Vagina (tissue), 2 donors: ENCODE results near the gene TUBB1. TPM values are rescaled to one million over a fixed set of nuclear protein-coding genes. Genes with fewer than 3 reads are reported as not detected.

Experiments
- DNase-seq, 2 donors: peaks; one replicate each; pipeline ENCODE4 v3.0.0-alpha.2; 2017; ENCODE audit errors: extremely low spot score in 2 of 2
- H3K27ac ChIP-seq: fragments of 200-600 bp; sonication (generic); one replicate; pipeline ENCODE4 v1.5.1; 2019
- H3K27me3 ChIP-seq: fragments of 200-600 bp; sonication (generic); one replicate; pipeline ENCODE4 v1.5.1; 2019
- H3K36me3 ChIP-seq, 2 donors: fragments of 200-600 bp; sonication (generic); one replicate each; pipeline ENCODE4 v1.5.1; 2017 to 2019
- H3K4me1 ChIP-seq: fragments of 200-600 bp; sonication (generic); one replicate; pipeline ENCODE4 v1.5.1; 2019
- H3K4me3 ChIP-seq, 2 donors: fragments of 200-600 bp; sonication (generic); 1 replicate in 1 of 2; 2 replicates in 1 of 2; pipeline ENCODE4 v1.5.1; 2016 to 2019
- H3K9me3 ChIP-seq: fragments of 200-600 bp; sonication (generic); one replicate; pipeline ENCODE4 v1.5.1; 2019
- POLR2A ChIP-seq, 2 donors: fragments of 450-650 bp; IDR thresholded peaks; one replicate each; pipeline ENCODE4 v1.6.1; 2017; ENCODE audit warnings: antibody characterized with exemption in 2 of 2, mild to moderate bottlenecking in 2 of 2, moderate library complexity in 2 of 2
- POLR2AphosphoS5 ChIP-seq, 2 donors: sonication (generic); formaldehyde crosslinking; IDR thresholded peaks; one replicate each; pipeline ENCODE4 v1.9.0; 2017; ENCODE audit warnings: antibody characterized with exemption in 2 of 2, mild to moderate bottlenecking in 2 of 2, low read depth in 1 of 2; ENCODE audit not compliant: insufficient read depth in 1 of 2
- intact Hi-C: fragments of 100-400 bp; cut with DNase I; formaldehyde crosslinking; loops from one replicate; pipeline ENCODE4 v1.15.1; 2023
- total RNA-seq: library from RNA; depleted of rRNA; stranded (reverse); fragments of >200 nt; gene quantifications from one replicate; pipeline ENCODE4 v1.2.3, GENCODE V29; 2016
- TF ChIP-seq, protein P1 (sequence below), 3 experiments: fragments of 450-650 bp in 2 of 3; fragments of 200-600 bp in 1 of 3; sonication (generic) in 1 of 3; IDR thresholded peaks; one replicate each; pipeline ENCODE4 v1.5.1; 2017 to 2019; ENCODE audit warnings: antibody characterized with exemption in 3 of 3, mild to moderate bottlenecking in 2 of 3, moderate library complexity in 2 of 3

TUBB1 gene
- total RNA-seq, 1 donor from 2014 or later = not detected

DNA sequence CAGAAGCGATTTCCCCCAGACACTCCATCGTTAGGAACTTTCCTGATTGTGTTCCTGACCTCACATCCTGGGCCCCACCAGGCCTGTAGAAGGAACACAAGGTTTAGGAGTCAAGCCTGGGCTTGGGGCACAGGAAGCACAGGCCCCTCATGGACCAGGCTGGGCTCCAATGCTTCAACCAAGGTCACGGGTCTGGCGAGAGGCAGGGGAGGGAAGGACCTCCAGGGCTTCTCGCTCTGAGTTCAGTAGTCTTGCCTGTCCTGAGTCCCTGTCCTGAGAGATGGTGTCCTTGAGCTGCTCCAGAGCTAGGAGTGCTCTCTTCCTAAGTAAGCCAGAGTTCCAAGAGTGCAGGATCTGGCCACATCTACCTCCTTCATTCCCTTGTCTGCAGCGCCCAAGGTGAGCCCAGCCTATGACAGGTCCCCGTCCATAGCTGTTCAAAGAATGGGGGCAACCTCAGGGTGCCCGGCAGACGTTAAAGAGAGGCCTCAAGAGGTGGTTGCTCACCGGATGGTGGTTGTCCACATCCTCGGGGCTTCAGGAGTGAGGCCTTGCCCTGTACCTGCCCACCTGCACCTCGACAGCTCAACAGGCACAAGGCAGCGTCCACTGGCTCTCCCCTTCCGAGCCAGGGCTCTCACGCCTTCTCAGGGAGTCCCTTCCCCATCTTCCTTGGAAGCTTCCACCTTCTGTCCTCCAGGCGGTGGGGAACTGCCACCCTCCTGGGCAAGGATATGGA is 1.6 kb upstream of the TUBB1 start:
- peaks cover 0 to 2% of the 10 kb centered on the region in 2 donors for H3K36me3 ChIP-seq
- no peaks in the 10 kb centered on the region for H3K9me3 ChIP-seq
- no peaks in the 10 kb centered on the region for H3K4me1 ChIP-seq
- intact Hi-C loops = no loop called here
- no peaks in the 10 kb centered on the region for H3K27me3 ChIP-seq
- DNase-seq = peak; percentile 69 to 93
- H3K27ac ChIP-seq = no peak overlapping the region
- TF ChIP-seq POLR2A (IDR thresholded peaks at IDR 0.05) (no peak), POLR2AphosphoS5 (IDR thresholded peaks at IDR 0.05; ENCODE audit: insufficient read depth in 1 of 2, low read depth in 1 of 2) (no peak)
- TF ChIP-seq, protein P1, sequence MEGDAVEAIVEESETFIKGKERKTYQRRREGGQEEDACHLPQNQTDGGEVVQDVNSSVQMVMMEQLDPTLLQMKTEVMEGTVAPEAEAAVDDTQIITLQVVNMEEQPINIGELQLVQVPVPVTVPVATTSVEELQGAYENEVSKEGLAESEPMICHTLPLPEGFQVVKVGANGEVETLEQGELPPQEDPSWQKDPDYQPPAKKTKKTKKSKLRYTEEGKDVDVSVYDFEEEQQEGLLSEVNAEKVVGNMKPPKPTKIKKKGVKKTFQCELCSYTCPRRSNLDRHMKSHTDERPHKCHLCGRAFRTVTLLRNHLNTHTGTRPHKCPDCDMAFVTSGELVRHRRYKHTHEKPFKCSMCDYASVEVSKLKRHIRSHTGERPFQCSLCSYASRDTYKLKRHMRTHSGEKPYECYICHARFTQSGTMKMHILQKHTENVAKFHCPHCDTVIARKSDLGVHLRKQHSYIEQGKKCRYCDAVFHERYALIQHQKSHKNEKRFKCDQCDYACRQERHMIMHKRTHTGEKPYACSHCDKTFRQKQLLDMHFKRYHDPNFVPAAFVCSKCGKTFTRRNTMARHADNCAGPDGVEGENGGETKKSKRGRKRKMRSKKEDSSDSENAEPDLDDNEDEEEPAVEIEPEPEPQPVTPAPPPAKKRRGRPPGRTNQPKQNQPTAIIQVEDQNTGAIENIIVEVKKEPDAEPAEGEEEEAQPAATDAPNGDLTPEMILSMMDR (IDR thresholded peaks at IDR 0.05) = no peak
- H3K4me3 ChIP-seq = no peak overlapping the region

DNA sequence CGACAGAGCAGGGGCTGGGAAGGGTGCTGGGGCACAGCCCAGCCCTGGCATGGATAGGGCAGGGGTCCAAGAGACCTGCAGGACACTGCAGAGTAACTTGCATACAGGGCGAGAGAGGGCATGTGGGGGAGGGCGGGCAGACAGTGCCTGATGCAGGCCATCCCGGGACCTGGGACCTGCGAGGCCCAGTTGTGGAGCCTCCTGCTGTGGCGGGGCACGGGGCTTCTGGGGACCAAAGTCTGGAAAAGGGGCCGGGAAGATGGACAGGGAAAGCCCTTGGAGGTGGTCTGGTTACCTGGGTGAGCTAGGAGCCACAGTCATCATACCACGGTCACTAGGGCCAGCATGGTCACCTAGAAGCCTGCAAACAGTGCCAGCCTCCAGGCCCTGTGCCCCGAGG is 412 bp upstream of the TUBB1 start:
- Histone ChIP-seq H3K27ac (no peak overlapping the region), H3K9me3 (no peaks in the 10 kb centered on the region), H3K36me3 (peaks cover 0 to 12% of the 10 kb centered on the region in 2 donors), H3K4me1 (no peaks in the 10 kb centered on the region), H3K27me3 (no peaks in the 10 kb centered on the region), H3K4me3 (no peak overlapping the region)
- intact Hi-C loops = no loop called here
- TF ChIP-seq POLR2A (IDR thresholded peaks at IDR 0.05) (no peak), POLR2AphosphoS5 (IDR thresholded peaks at IDR 0.05; ENCODE audit: insufficient read depth in 1 of 2, low read depth in 1 of 2) (no peak)
- TF ChIP-seq, protein P1 (IDR thresholded peaks at IDR 0.05) = no peak
- DNase-seq = peak in 1 of 2 donors; percentile 74

DNA sequence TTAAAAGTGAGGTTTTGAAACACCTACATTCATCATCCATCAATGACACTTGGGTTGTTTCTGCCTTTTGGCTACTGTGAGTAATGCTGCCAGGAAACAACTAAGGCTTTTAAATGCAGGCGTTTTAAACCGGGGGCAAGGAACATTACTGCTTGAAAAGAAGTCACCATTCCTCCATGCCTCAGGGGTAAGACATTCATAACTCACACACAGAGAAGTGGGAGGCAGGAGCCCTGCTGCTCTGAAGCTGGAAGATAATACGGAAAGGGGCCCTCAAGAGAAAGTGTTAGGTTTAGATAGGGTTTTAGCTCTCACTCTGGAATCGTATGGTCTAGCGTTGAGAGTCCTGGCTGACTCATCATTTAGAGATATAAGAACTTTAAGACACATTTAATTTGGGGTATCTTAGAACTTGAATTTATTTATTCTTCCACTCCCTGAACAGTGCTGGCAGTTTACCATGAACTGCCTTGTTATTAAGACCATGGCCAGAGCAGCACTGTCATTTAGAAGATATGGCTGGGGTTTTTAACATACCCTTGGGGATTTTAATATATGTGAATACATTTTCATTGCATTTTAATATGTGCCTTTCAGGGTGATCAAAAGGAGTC is 1.8 kb downstream of the TUBB1 start:
- Histone ChIP-seq H3K27me3 (no peaks in the 10 kb centered on the region), H3K4me3 (no peak overlapping the region), H3K27ac (no peak overlapping the region), H3K4me1 (no peaks in the 10 kb centered on the region), H3K36me3 (peaks cover 0 to 30% of the 10 kb centered on the region in 2 donors), H3K9me3 (no peaks in the 10 kb centered on the region)
- TF ChIP-seq POLR2A (IDR thresholded peaks at IDR 0.05) (no peak), POLR2AphosphoS5 (IDR thresholded peaks at IDR 0.05; ENCODE audit: insufficient read depth in 1 of 2, low read depth in 1 of 2) (no peak)
- TF ChIP-seq, protein P1 (IDR thresholded peaks at IDR 0.05) = no peak
- peak in 1 of 2 donors; percentile 29 for DNase-seq
- intact Hi-C loops = no loop called here

DNA sequence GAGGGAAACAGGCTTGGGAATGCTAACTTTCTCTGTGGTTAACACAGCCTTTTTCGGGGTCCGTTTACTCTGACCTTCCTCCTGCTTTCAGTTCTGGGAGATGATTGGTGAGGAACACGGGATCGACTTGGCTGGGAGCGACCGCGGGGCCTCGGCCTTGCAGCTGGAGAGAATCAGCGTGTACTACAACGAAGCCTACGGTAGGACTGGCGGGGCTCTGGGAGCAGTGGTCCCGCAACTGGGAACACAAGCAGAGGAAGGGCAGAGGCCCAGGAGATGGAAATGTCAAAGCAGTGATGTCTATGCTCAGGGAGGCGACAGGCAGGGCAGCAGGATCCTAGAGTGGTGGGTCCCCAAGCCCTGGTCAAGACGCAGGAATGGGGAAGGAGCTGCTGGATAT is 3.5 kb downstream of the TUBB1 start:
- Histone ChIP-seq H3K4me1 (peaks cover 12% of the 10 kb centered on the region), H3K36me3 (peaks cover 0 to 33% of the 10 kb centered on the region in 2 donors), H3K27ac (no peak overlapping the region), H3K9me3 (no peaks in the 10 kb centered on the region), H3K4me3 (no peak overlapping the region), H3K27me3 (no peaks in the 10 kb centered on the region)
- intact Hi-C loops = no loop called here
- peak in 1 of 2 donors; percentile 18 for DNase-seq
- TF ChIP-seq POLR2A (IDR thresholded peaks at IDR 0.05) (no peak), POLR2AphosphoS5 (IDR thresholded peaks at IDR 0.05; ENCODE audit: insufficient read depth in 1 of 2, low read depth in 1 of 2) (no peak)
- TF ChIP-seq, protein P1 (IDR thresholded peaks at IDR 0.05) = no peak

DNA sequence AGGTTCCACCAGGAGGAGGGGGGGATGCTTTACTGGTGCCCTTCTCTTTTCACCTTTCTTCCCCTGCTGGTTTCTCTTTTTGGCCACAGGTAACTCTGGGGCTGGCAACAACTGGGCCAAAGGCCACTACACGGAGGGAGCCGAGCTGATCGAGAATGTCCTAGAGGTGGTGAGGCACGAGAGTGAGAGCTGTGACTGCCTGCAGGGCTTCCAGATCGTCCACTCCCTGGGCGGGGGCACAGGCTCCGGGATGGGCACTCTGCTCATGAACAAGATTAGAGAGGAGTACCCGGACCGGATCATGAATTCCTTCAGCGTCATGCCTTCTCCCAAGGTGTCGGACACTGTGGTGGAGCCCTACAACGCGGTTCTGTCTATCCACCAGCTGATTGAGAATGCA is 4.4 kb downstream of the TUBB1 start:
- Histone ChIP-seq H3K36me3 (peaks cover 0 to 41% of the 10 kb centered on the region in 2 donors), H3K9me3 (no peaks in the 10 kb centered on the region), H3K4me3 (no peak overlapping the region), H3K27ac (no peak overlapping the region), H3K27me3 (no peaks in the 10 kb centered on the region), H3K4me1 (peaks cover 21% of the 10 kb centered on the region)
- DNase-seq = peak in 1 of 2 donors; percentile 64
- TF ChIP-seq POLR2A (IDR thresholded peaks at IDR 0.05) (no peak), POLR2AphosphoS5 (IDR thresholded peaks at IDR 0.05; ENCODE audit: insufficient read depth in 1 of 2, low read depth in 1 of 2) (no peak)
- TF ChIP-seq, protein P1 (IDR thresholded peaks at IDR 0.05) = no peak
- intact Hi-C loops = no loop called here
